SK-N-SH treated with all-trans-retinoic acid at 6 μM for 48 hours (cell line): ENCODE results near the gene IQSEC1.

ENCODE experiments used
- ATAC-seq: fragments of 200-7000 bp; cut with Tn5 transposase; 3 replicates; pipeline ENCODE4 v1.9.1; 2020; ENCODE audit warnings: mild to moderate bottlenecking, moderate library complexity
- ARNTL ChIP-seq: fragments of 450-650 bp; formaldehyde crosslinking; IDR thresholded peaks from 2 replicates; pipeline ENCODE4 v1.5.0; 2020; ENCODE audit warnings: low read depth, mild to moderate bottlenecking, moderate library complexity, borderline replicate concordance
- BACH2 ChIP-seq: fragments of 250-450 bp; sonication (Bioruptor Pico); IDR thresholded peaks from 2 replicates; pipeline ENCODE4 v1.9.0; 2021; ENCODE audit warnings: mild to moderate bottlenecking, borderline replicate concordance
- CSDC2 ChIP-seq: fragments of 250-450 bp; sonication (Bioruptor Pico); IDR thresholded peaks from 2 replicates; pipeline ENCODE4 v1.5.0; 2020; ENCODE audit warnings: mild to moderate bottlenecking, moderate library complexity
- ESRRG ChIP-seq: fragments of 250-450 bp; sonication (Bioruptor Pico); IDR thresholded peaks from 2 replicates; pipeline ENCODE4 v1.6.1; 2021; ENCODE audit warnings: mild to moderate bottlenecking
- GLIS3 ChIP-seq: fragments of 250-450 bp; sonication (Bioruptor Pico); IDR thresholded peaks from 2 replicates; pipeline ENCODE4 v1.5.0; 2020; ENCODE audit warnings: mild to moderate bottlenecking, moderate library complexity
- ISL1 ChIP-seq: fragments of 250-450 bp; sonication (Bioruptor Pico); IDR thresholded peaks from 2 replicates; pipeline ENCODE4 v2.1.2; 2022; ENCODE audit warnings: mild to moderate bottlenecking, moderate library complexity
- OSR1 ChIP-seq: fragments of 250-450 bp; sonication (Bioruptor Pico); IDR thresholded peaks from 2 replicates; pipeline ENCODE4 v1.8.0; 2022; ENCODE audit warnings: moderate library complexity, mild to moderate bottlenecking, inconsistent platforms
- PPARA ChIP-seq: fragments of 250-450 bp; sonication (Bioruptor Pico); IDR thresholded peaks from 2 replicates; pipeline ENCODE4 v1.5.0; 2020; ENCODE audit warnings: mild to moderate bottlenecking, borderline replicate concordance
- RARB ChIP-seq: fragments of 250-450 bp; sonication (Bioruptor Pico); IDR thresholded peaks from 2 replicates; pipeline ENCODE4 v1.8.0; 2021; ENCODE audit warnings: mild to moderate bottlenecking, moderate library complexity
- SNAI2 ChIP-seq: fragments of 250-450 bp; sonication (Bioruptor Pico); IDR thresholded peaks from 2 replicates; pipeline ENCODE4 v1.5.0; 2020; ENCODE audit warnings: mild to moderate bottlenecking, moderate library complexity
- TCF4 ChIP-seq: fragments of 250-450 bp; sonication (Bioruptor Pico); IDR thresholded peaks from 2 replicates; pipeline ENCODE4 v1.8.0; 2021; ENCODE audit warnings: mild to moderate bottlenecking, moderate library complexity, borderline replicate concordance
- TOX ChIP-seq: fragments of 250-450 bp; sonication (Bioruptor Pico); IDR thresholded peaks from 2 replicates; pipeline ENCODE4 v1.8.0; 2021; ENCODE audit warnings: mild to moderate bottlenecking, moderate library complexity, borderline replicate concordance
- ZC3H10 ChIP-seq: fragments of 250-450 bp; sonication (Bioruptor Pico); IDR thresholded peaks from 2 replicates; pipeline ENCODE4 v1.5.1; 2021; ENCODE audit warnings: mild to moderate bottlenecking, moderate library complexity
- ZFP3 ChIP-seq: fragments of 250-450 bp; sonication (Bioruptor Pico); IDR thresholded peaks from 2 replicates; pipeline ENCODE4 v1.5.0; 2020; ENCODE audit warnings: mild to moderate bottlenecking, moderate library complexity
- ZFP30 ChIP-seq: fragments of 450-650 bp; formaldehyde crosslinking; IDR thresholded peaks from 2 replicates; pipeline ENCODE4 v1.5.0; 2022; ENCODE audit warnings: mild to moderate bottlenecking, moderate library complexity
- ZNF565 ChIP-seq: fragments of 450-650 bp; formaldehyde crosslinking; conservative IDR thresholded peaks from 2 replicates; pipeline ENCODE4 v1.5.0; 2020; ENCODE audit warnings: low read depth, mild to moderate bottlenecking, moderate library complexity
- ZNF8 ChIP-seq: fragments of 450-650 bp; formaldehyde crosslinking; IDR thresholded peaks from 2 replicates; pipeline ENCODE4 v1.5.0; 2020; ENCODE audit warnings: mild to moderate bottlenecking, moderate library complexity
- TF ChIP-seq, protein P1 (sequence below): fragments of 250-450 bp; sonication (Bioruptor Pico); IDR thresholded peaks from 2 replicates; pipeline ENCODE4 v1.5.0; 2020; ENCODE audit warnings: mild to moderate bottlenecking, moderate library complexity
- TF ChIP-seq, protein P2 (sequence below): fragments of 250-450 bp; sonication (Bioruptor Pico); IDR thresholded peaks from 2 replicates; pipeline ENCODE4 v1.5.1; 2020; ENCODE audit warnings: low read depth, mild to moderate bottlenecking, moderate library complexity
- TF ChIP-seq, protein P3 (sequence below): fragments of 250-450 bp; sonication (Bioruptor Pico); IDR thresholded peaks from 2 replicates; pipeline ENCODE4 v1.5.1; 2021; ENCODE audit warnings: mild to moderate bottlenecking, moderate library complexity
- TF ChIP-seq, protein P4 (sequence below): fragments of 250-450 bp; sonication (Bioruptor Pico); IDR thresholded peaks from 2 replicates; pipeline ENCODE4 v1.8.0; 2020; ENCODE audit warnings: mild to moderate bottlenecking, moderate library complexity, borderline replicate concordance
- TF ChIP-seq, protein P5 (sequence below): fragments of 250-450 bp; sonication (Bioruptor Pico); IDR thresholded peaks from 2 replicates; pipeline ENCODE4 v1.8.0; 2021; ENCODE audit warnings: low read depth, mild to moderate bottlenecking, moderate library complexity, borderline replicate concordance

IQSEC1 gene

DNA sequence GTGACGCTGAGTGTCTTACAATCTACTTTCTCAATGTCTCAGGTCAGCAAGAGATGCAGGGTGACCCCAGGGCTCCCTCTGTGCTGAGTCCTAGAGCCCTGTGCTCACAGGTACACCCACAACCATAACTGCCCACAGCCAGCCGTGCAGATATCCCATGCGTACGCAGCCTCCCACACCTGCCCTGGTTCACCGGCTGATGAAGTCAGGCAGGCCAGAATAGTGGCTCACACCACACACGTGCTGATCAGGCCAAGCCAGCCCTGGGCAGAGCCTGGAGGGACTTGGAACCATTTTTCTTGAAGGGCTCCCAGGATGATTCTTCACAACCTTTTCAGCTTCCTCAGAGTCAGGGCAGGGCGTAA, 168.3 kb downstream of the IQSEC1 start:
- no peak; the same call in 2 of the 3 replicates for ATAC-seq
- TF ChIP-seq ARNTL (CRISPR knock-in tag): no peak
- TF ChIP-seq ZFP30: no peak
- TF ChIP-seq SNAI2 (CRISPR knock-in tag): no peak
- TF ChIP-seq, protein P1, sequence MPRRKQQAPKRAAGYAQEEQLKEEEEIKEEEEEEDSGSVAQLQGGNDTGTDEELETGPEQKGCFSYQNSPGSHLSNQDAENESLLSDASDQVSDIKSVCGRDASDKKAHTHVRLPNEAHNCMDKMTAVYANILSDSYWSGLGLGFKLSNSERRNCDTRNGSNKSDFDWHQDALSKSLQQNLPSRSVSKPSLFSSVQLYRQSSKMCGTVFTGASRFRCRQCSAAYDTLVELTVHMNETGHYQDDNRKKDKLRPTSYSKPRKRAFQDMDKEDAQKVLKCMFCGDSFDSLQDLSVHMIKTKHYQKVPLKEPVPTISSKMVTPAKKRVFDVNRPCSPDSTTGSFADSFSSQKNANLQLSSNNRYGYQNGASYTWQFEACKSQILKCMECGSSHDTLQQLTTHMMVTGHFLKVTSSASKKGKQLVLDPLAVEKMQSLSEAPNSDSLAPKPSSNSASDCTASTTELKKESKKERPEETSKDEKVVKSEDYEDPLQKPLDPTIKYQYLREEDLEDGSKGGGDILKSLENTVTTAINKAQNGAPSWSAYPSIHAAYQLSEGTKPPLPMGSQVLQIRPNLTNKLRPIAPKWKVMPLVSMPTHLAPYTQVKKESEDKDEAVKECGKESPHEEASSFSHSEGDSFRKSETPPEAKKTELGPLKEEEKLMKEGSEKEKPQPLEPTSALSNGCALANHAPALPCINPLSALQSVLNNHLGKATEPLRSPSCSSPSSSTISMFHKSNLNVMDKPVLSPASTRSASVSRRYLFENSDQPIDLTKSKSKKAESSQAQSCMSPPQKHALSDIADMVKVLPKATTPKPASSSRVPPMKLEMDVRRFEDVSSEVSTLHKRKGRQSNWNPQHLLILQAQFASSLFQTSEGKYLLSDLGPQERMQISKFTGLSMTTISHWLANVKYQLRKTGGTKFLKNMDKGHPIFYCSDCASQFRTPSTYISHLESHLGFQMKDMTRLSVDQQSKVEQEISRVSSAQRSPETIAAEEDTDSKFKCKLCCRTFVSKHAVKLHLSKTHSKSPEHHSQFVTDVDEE (CRISPR knock-in tag): no peak
- TF ChIP-seq ZFP3 (CRISPR knock-in tag): no peak
- TF ChIP-seq PPARA (CRISPR knock-in tag): no peak
- no peak for TF ChIP-seq TOX (CRISPR knock-in tag)
- TF ChIP-seq, protein P2, sequence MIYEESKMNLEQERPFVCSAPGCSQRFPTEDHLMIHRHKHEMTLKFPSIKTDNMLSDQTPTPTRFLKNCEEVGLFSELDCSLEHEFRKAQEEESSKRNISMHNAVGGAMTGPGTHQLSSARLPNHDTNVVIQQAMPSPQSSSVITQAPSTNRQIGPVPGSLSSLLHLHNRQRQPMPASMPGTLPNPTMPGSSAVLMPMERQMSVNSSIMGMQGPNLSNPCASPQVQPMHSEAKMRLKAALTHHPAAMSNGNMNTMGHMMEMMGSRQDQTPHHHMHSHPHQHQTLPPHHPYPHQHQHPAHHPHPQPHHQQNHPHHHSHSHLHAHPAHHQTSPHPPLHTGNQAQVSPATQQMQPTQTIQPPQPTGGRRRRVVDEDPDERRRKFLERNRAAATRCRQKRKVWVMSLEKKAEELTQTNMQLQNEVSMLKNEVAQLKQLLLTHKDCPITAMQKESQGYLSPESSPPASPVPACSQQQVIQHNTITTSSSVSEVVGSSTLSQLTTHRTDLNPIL: no peak
- TF ChIP-seq, protein P3, sequence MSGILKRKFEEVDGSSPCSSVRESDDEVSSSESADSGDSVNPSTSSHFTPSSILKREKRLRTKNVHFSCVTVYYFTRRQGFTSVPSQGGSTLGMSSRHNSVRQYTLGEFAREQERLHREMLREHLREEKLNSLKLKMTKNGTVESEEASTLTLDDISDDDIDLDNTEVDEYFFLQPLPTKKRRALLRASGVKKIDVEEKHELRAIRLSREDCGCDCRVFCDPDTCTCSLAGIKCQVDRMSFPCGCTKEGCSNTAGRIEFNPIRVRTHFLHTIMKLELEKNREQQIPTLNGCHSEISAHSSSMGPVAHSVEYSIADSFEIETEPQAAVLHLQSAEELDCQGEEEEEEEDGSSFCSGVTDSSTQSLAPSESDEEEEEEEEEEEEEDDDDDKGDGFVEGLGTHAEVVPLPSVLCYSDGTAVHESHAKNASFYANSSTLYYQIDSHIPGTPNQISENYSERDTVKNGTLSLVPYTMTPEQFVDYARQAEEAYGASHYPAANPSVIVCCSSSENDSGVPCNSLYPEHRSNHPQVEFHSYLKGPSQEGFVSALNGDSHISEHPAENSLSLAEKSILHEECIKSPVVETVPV (CRISPR knock-in tag): no peak
- TF ChIP-seq, protein P4, sequence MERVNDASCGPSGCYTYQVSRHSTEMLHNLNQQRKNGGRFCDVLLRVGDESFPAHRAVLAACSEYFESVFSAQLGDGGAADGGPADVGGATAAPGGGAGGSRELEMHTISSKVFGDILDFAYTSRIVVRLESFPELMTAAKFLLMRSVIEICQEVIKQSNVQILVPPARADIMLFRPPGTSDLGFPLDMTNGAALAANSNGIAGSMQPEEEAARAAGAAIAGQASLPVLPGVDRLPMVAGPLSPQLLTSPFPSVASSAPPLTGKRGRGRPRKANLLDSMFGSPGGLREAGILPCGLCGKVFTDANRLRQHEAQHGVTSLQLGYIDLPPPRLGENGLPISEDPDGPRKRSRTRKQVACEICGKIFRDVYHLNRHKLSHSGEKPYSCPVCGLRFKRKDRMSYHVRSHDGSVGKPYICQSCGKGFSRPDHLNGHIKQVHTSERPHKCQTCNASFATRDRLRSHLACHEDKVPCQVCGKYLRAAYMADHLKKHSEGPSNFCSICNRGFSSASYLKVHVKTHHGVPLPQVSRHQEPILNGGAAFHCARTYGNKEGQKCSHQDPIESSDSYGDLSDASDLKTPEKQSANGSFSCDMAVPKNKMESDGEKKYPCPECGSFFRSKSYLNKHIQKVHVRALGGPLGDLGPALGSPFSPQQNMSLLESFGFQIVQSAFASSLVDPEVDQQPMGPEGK: no peak
- TF ChIP-seq ZNF8 (CRISPR knock-in tag): no peak
- TF ChIP-seq, protein P5, sequence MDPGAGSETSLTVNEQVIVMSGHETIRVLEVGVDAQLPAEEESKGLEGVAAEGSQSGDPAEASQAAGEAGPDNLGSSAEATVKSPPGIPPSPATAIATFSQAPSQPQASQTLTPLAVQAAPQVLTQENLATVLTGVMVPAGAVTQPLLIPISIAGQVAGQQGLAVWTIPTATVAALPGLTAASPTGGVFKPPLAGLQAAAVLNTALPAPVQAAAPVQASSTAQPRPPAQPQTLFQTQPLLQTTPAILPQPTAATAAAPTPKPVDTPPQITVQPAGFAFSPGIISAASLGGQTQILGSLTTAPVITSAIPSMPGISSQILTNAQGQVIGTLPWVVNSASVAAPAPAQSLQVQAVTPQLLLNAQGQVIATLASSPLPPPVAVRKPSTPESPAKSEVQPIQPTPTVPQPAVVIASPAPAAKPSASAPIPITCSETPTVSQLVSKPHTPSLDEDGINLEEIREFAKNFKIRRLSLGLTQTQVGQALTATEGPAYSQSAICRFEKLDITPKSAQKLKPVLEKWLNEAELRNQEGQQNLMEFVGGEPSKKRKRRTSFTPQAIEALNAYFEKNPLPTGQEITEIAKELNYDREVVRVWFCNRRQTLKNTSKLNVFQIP (CRISPR knock-in tag): no peak
- TF ChIP-seq ZNF565 (CRISPR knock-in tag): no peak

DNA sequence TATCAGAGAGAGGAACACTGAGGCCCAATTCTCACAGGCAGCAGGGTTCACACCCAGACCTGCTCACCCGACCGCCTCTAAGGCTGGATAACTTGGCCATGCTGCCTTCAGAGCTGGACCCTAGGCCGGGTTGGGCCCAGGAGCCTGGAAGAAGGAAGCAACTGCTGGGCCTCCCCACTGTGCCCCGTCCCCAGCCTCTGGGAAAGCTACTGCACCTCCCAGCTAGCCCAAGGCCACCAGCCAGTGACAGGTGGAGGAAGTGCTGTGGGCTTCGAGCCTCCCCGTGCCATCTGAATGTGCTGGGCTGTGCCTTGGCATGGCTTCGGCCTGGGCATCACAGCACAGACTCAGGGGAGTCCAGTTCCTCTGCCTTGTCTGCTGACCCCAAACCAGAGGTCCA, 169.3 kb downstream of the IQSEC1 start:
- ATAC-seq: no peak
- TF ChIP-seq, protein P5 (CRISPR knock-in tag): no peak
- TF ChIP-seq GLIS3 (CRISPR knock-in tag) (no peak), OSR1 (CRISPR knock-in tag) (no peak), ISL1 (no peak), BACH2 (CRISPR knock-in tag) (no peak), ESRRG (no peak), ARNTL (CRISPR knock-in tag) (no peak), ZNF8 (CRISPR knock-in tag) (no peak), ZC3H10 (CRISPR knock-in tag) (no peak), RARB (CRISPR knock-in tag) (no peak), CSDC2 (CRISPR knock-in tag) (no peak), ZFP30 (no peak), TCF4 (CRISPR knock-in tag) (no peak), PPARA (CRISPR knock-in tag) (no peak)
- TF ChIP-seq, protein P3 (CRISPR knock-in tag): no peak
- TF ChIP-seq, protein P4: no peak
